H1 (cell line): ENCODE measurements around the gene CXXC5. TPM values are rescaled to one million over a fixed set of nuclear protein-coding genes. Genes with fewer than 3 reads are reported as not detected.

Source experiments
- CTCF ChIA-PET: fragments of 300-600 bp; sonication (Branson Sonifier 250); formaldehyde crosslinking; loops from one replicate; lab custom pipeline; 2021; ENCODE audit not compliant: partially characterized antibody; lab: Charles Lee
- POLR2A ChIA-PET: fragments of 300-600 bp; sonication (Branson Sonifier 250); formaldehyde crosslinking; loops from one replicate; lab custom pipeline; 2021; ENCODE audit warnings: inconsistent platforms; ENCODE audit not compliant: partially characterized antibody; lab: Charles Lee
- DNase-seq, 2 experiments: peaks; one replicate each; pipeline versions ENCODE4 v3.0.0 to v3.0.0-alpha.2; 2010 to 2022; ENCODE audit warnings: low spot score in 2 of 2, low read depth in 1 of 2, mixed read lengths in 1 of 2
- FAIRE-seq: peaks from 2 replicates; lab custom pipeline; 2011; peaks lifted over from hg19 to GRCh38; lab: Jason Lieb, UNC
- H2AFZ ChIP-seq: 2 replicates; pipeline ENCODE4 v1.8.1; 2012; ENCODE audit warnings: low read length, inconsistent platforms
- H2AK5ac ChIP-seq: 2 replicates; pipeline ENCODE4 v1.6.1; 2013; ENCODE audit warnings: low read depth, low read length
- H2BK120ac ChIP-seq: replicated peaks from 2 replicates; pipeline ENCODE3; 2013; ENCODE audit warnings: low read depth, low read length, inconsistent platforms
- H2BK12ac ChIP-seq: 2 replicates; pipeline ENCODE4 v1.6.1; 2013; ENCODE audit warnings: low read depth, low read length
- H2BK15ac ChIP-seq: 2 replicates; pipeline ENCODE4 v1.6.1; 2013; ENCODE audit warnings: low read length
- H2BK20ac ChIP-seq: 2 replicates; pipeline ENCODE4 v1.6.1; 2013; ENCODE audit warnings: low read length
- H2BK5ac ChIP-seq: 2 replicates; pipeline ENCODE4 v1.6.1; 2013; ENCODE audit warnings: low read depth, low read length
- H3K14ac ChIP-seq: 2 replicates; pipeline ENCODE4 v1.6.1; 2013; ENCODE audit warnings: inconsistent platforms; ENCODE audit not compliant: insufficient read length
- H3K18ac ChIP-seq: 2 replicates; pipeline ENCODE4 v1.6.1; 2013; ENCODE audit warnings: low read length; ENCODE audit errors: extremely low read depth
- H3K23ac ChIP-seq: 2 replicates; pipeline ENCODE4 v1.6.1; 2013; ENCODE audit warnings: inconsistent platforms; ENCODE audit not compliant: insufficient read length
- H3K23me2 ChIP-seq: 2 replicates; pipeline ENCODE4 v1.6.1; 2013; ENCODE audit warnings: low read depth, low read length
- H3K27ac ChIP-seq: 2 replicates; pipeline ENCODE4 v1.6.1; 2011; ENCODE audit warnings: low read depth, low read length, inconsistent platforms
- H3K27me3 ChIP-seq, 4 experiments: replicated peaks in 1 of 4; 1 replicate in 1 of 4; 2 replicates in 3 of 4; pipeline versions ENCODE4 v1.6.1 to v1.8.1; 2011 to 2013; ENCODE audit warnings: low read length in 3 of 4, mild to moderate bottlenecking in 3 of 4, inconsistent platforms in 2 of 4, mixed read lengths in 2 of 4, moderate library complexity in 1 of 4; ENCODE audit not compliant: control insufficient read depth in 3 of 4, insufficient read depth in 3 of 4; ENCODE audit errors: extremely low read depth in 1 of 4
- H3K36me3 ChIP-seq, 4 experiments: 2 replicates each; pipeline versions ENCODE4 v1.6.1 to v1.8.1; 2011 to 2013; ENCODE audit warnings: mild to moderate bottlenecking in 4 of 4, low read length in 3 of 4, moderate library complexity in 2 of 4, control low read depth in 1 of 4, inconsistent platforms in 1 of 4; ENCODE audit not compliant: insufficient read depth in 4 of 4, control insufficient read depth in 2 of 4
- H3K4ac ChIP-seq: replicated peaks from 2 replicates; pipeline ENCODE3; 2013; ENCODE audit warnings: low read length, low read depth, mixed read lengths, inconsistent platforms; ENCODE audit not compliant: insufficient read length
- H3K4me1 ChIP-seq, 4 experiments: replicated peaks in 1 of 4; 1 replicate in 1 of 4; 2 replicates in 3 of 4; pipeline versions ENCODE4 v1.6.1 to v1.8.1; 2011 to 2013; ENCODE audit warnings: low read length in 3 of 4, inconsistent platforms in 2 of 4, mixed read lengths in 1 of 4; ENCODE audit not compliant: insufficient read depth in 4 of 4, control insufficient read depth in 3 of 4
- H3K4me2 ChIP-seq, 2 experiments: 2 replicates each; pipeline versions ENCODE4 v1.6.1 to v1.8.1; 2011 to 2013; ENCODE audit warnings: low read depth in 2 of 2, low read length in 2 of 2, control low read depth in 1 of 2, inconsistent platforms in 1 of 2, mild to moderate bottlenecking in 1 of 2; ENCODE audit not compliant: insufficient read depth in 1 of 2
- H3K4me3 ChIP-seq, 4 experiments: fragments of 200-600, 300-600 bp in 1 of 4; sonication (generic), shearing (Covaris generic), sonication (Bioruptor Twin) in 1 of 4; 2 replicates each; pipeline versions ENCODE4 v1.5.1 to v1.8.1; 2011 to 2016; ENCODE audit warnings: low read length in 4 of 4, low read depth in 3 of 4, control low read depth in 2 of 4, inconsistent platforms in 2 of 4, mild to moderate bottlenecking in 2 of 4, mixed read lengths in 1 of 4, moderate library complexity in 1 of 4; ENCODE audit not compliant: insufficient read depth in 2 of 4; ENCODE audit errors: extremely low read depth in 1 of 4
- H3K56ac ChIP-seq: replicated peaks from 2 replicates; pipeline ENCODE3; 2013; ENCODE audit warnings: low read depth, mild to moderate bottlenecking, mixed read lengths, low read length, inconsistent platforms; ENCODE audit not compliant: insufficient read length
- H3K79me1 ChIP-seq: 2 replicates; pipeline ENCODE4 v1.6.1; 2013; ENCODE audit warnings: low read depth, low read length, control low read depth
- H3K79me2 ChIP-seq, 2 experiments: 2 replicates each; pipeline versions ENCODE4 v1.6.1 to v1.8.1; 2012 to 2013; ENCODE audit warnings: low read length in 2 of 2, mild to moderate bottlenecking in 2 of 2, inconsistent platforms in 1 of 2; ENCODE audit not compliant: insufficient read depth in 2 of 2, control insufficient read depth in 1 of 2
- H3K9ac ChIP-seq, 4 experiments: replicated peaks in 1 of 4; 1 replicate in 1 of 4; 2 replicates in 3 of 4; pipeline versions ENCODE4 v1.6.1 to v1.8.1; 2011 to 2013; ENCODE audit warnings: low read depth in 3 of 4, low read length in 3 of 4, control low read depth in 2 of 4, mild to moderate bottlenecking in 2 of 4, moderate library complexity in 2 of 4, inconsistent platforms in 1 of 4; ENCODE audit errors: extremely low read depth in 1 of 4
- H3K9me3 ChIP-seq, 2 experiments: 2 replicates each; pipeline versions ENCODE4 v1.6.1 to v1.8.1; 2012 to 2013; ENCODE audit warnings: mild to moderate bottlenecking in 2 of 2, moderate library complexity in 2 of 2, control low read depth in 1 of 2, inconsistent platforms in 1 of 2, low read depth in 1 of 2, low read length in 1 of 2, mixed read lengths in 1 of 2; ENCODE audit not compliant: insufficient read depth in 2 of 2
- H4K20me1 ChIP-seq, 2 experiments: replicated peaks in 1 of 2; 2 replicates each; pipeline versions ENCODE3 to v1.8.1; 2011 to 2013; ENCODE audit warnings: inconsistent platforms in 2 of 2, low read length in 2 of 2, mild to moderate bottlenecking in 1 of 2; ENCODE audit not compliant: insufficient read depth in 2 of 2, control insufficient read depth in 1 of 2
- H4K5ac ChIP-seq: 2 replicates; pipeline ENCODE4 v1.6.1; 2013; ENCODE audit warnings: low read length, low read depth, mixed read lengths, inconsistent platforms; ENCODE audit not compliant: insufficient read length
- H4K8ac ChIP-seq: 2 replicates; pipeline ENCODE4 v1.8.0; 2013; ENCODE audit warnings: mild to moderate bottlenecking, moderate library complexity, low read length, inconsistent platforms; ENCODE audit not compliant: insufficient read depth; ENCODE audit errors: extremely low read depth
- H4K91ac ChIP-seq: replicated peaks from 2 replicates; pipeline ENCODE3; 2013; ENCODE audit warnings: low read length, mixed read lengths, inconsistent platforms; ENCODE audit not compliant: insufficient read length
- BACH1 ChIP-seq: IDR thresholded peaks from 2 replicates; pipeline ENCODE4 v1.6.1; 2012; ENCODE audit warnings: low read length, improper control_type of control experiment
- CEBPB ChIP-seq: IDR thresholded peaks from 2 replicates; pipeline ENCODE4 v1.6.1; 2012; ENCODE audit warnings: low read depth, low read length
- CTBP2 ChIP-seq: IDR thresholded peaks from 2 replicates; pipeline ENCODE4 v1.7.0; 2011; ENCODE audit warnings: borderline replicate concordance, mild to moderate bottlenecking, moderate library complexity, mixed read lengths, low read length; ENCODE audit not compliant: insufficient read depth, insufficient read length
- KDM4A ChIP-seq: IDR thresholded peaks from one replicate; pipeline ENCODE4 v1.7.1; 2012; ENCODE audit warnings: low read depth, mild to moderate bottlenecking, moderate library complexity, low read length, inconsistent platforms; ENCODE audit not compliant: severe bottlenecking
- KDM5A ChIP-seq: fragments of 200-600 bp; IDR thresholded peaks from 2 replicates; pipeline ENCODE4 v1.7.1; 2012; ENCODE audit warnings: mild to moderate bottlenecking, low read length, inconsistent platforms, mixed read lengths
- TAF1 ChIP-seq: IDR thresholded peaks from 2 replicates; pipeline ENCODE4 v1.6.1; 2011; ENCODE audit warnings: mild to moderate bottlenecking, low read depth, low read length
- TEAD4 ChIP-seq: IDR thresholded peaks from 2 replicates; pipeline ENCODE4 v1.6.1; 2012; ENCODE audit warnings: low read depth, low read length, inconsistent platforms, mixed read lengths
- WGBS, 2 experiments: shearing (Covaris generic) in 1 of 2; methylation state at CpG; one replicate each; pipeline versions ENCODE4 v1.1.6 to v1.1.7; 2013 to 2015; ENCODE audit warnings: low lambda C conversion rate in 2 of 2, mixed read lengths in 2 of 2, inconsistent platforms in 1 of 2, low coverage in 1 of 2, missing lambda C conversion rate in 1 of 2; ENCODE audit not compliant: insufficient replicate concordance in 2 of 2, insufficient coverage in 1 of 2, insufficient read length in 1 of 2; ENCODE audit errors: extremely low coverage in 1 of 2, missing lambda C conversion rate in 1 of 2; 5-methylcytosine and 5-hydroxymethylcytosine counted together
- polyA plus RNA-seq, 7 experiments: library from polyadenylated mRNA; depleted of rRNA in 3 of 7; stranded (reverse) in 5 of 7; unstranded in 2 of 7; fragments of >200 nt in 5 of 7; fragments of 200-250 nt in 2 of 7; gene quantifications; 1 replicate in 5 of 7; 2 replicates in 1 of 7; 4 replicates in 1 of 7; pipeline versions ENCODE4 v1.2.1 to v1.2.3, GENCODE V29; 2011 to 2013; ENCODE audit warnings: missing spikeins in 2 of 7, mixed read lengths in 2 of 7
- total RNA-seq: library from RNA; stranded (reverse); fragmentation: NEBNext Ultra II Directional; extraction: Animal tissue kit (Norgen Biotek cat#: 25700); gene quantifications from 2 replicates; pipeline ENCODE4 v1.2.1, GENCODE V29; 2021
- TF ChIP-seq, protein P1 (sequence below): IDR thresholded peaks from 2 replicates; pipeline ENCODE4 v1.6.1; 2011; ENCODE audit warnings: low read length, improper control_type of control experiment
- TF ChIP-seq, protein P2 (sequence below): IDR thresholded peaks from 2 replicates; pipeline ENCODE4 v1.6.1; 2011; ENCODE audit warnings: low read depth, mild to moderate bottlenecking, low read length; ENCODE audit not compliant: insufficient read depth

The CXXC5 gene
- total and polyA plus RNA-seq, 2 of the 8 experiments (the other 6 are each of a cell fraction or from before 2014, with no cell fraction given), result 61.4 to 74.0 TPM

GRCh38 chr5:139682016-139682975, 34.1 kb downstream of the CXXC5 start:
- Histone ChIP-seq H3K4me2 (no peak overlapping the region; a peak in 1 of 4 replicates), H3K9ac (no peak overlapping the region), H2BK15ac (no peak overlapping the region; the same call in 1 of the 2 replicates), H2BK12ac (0 out of 2 replicates have a peak overlapping the region, but pooled peaks have one; percentile 7), H3K18ac (no peak overlapping the region; the same call in 1 of the 2 replicates), H3K23ac (no peak overlapping the region), H3K9me3 (no peaks in the 10 kb centered on the region), H4K8ac (peak overlapping the region; percentile 28), H3K56ac (no peak overlapping the region), H3K79me1 (peaks cover 20% of the 10 kb centered on the region), H2AK5ac (peak overlapping the region; percentile 91; the same call in 1 of the 2 replicates), H3K79me2 (peaks cover 0 to 17% of the 10 kb centered on the region in 2 experiments; a peak in 2 of 4 replicates), H3K14ac (no peak overlapping the region), H3K27ac (no peak overlapping the region), H3K4me1 (peaks cover 23 to 58% (median 48%) of the 10 kb centered on the region in 4 experiments), H2BK5ac (0 out of 2 replicates have a peak overlapping the region, but pooled peaks have one; percentile 52), H3K4me3 (no peak overlapping the region), H4K5ac (no peak overlapping the region), H2AFZ (no peak overlapping the region), H3K36me3 (peaks cover 2 to 14% (median 10%) of the 10 kb centered on the region in 4 experiments; a peak in 5 of 8 replicates), H2BK20ac (0 out of 2 replicates have a peak overlapping the region, but pooled peaks have one; percentile 61), H3K27me3 (no peaks in the 10 kb centered on the region), H4K91ac (peak overlapping the region; percentile 83), H3K4ac (no peak overlapping the region), H2BK120ac (no peak overlapping the region), H3K23me2 (no peaks in the 10 kb centered on the region), H4K20me1 (peaks cover 30 to 49% of the 10 kb centered on the region in 2 experiments)
- FAIRE-seq (no peak), DNase-seq (no peak)
- WGBS, 2 experiments, result 91% methylated on average over 28 of the region's 29 CpGs; no CpG with 5 or more reads in 1 of the 2 experiments
- ChIA-PET CTCF (interaction anchor here (0.5 to 5.5 kb wide), 14 partner anchors 8 to 595 kb away, joined by 3 to 38 read pairs (median 3); no protein-coding TSS in a partner anchor), POLR2A (interaction anchor here (1.1 to 5.2 kb wide), 7 partner anchors 11 to 34 kb away, joined by 3 to 20 read pairs (median 5); partner anchors contain the start of gene CXXC5)
- TF ChIP-seq CEBPB (no peak), KDM5A (no peak), CTBP2 (no peak), TAF1 (no peak), KDM4A (no peak), TEAD4 (no peak), BACH1 (no peak)
- TF ChIP-seq, protein P1, sequence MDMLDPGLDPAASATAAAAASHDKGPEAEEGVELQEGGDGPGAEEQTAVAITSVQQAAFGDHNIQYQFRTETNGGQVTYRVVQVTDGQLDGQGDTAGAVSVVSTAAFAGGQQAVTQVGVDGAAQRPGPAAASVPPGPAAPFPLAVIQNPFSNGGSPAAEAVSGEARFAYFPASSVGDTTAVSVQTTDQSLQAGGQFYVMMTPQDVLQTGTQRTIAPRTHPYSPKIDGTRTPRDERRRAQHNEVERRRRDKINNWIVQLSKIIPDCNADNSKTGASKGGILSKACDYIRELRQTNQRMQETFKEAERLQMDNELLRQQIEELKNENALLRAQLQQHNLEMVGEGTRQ, result no peak
- TF ChIP-seq, protein P2, sequence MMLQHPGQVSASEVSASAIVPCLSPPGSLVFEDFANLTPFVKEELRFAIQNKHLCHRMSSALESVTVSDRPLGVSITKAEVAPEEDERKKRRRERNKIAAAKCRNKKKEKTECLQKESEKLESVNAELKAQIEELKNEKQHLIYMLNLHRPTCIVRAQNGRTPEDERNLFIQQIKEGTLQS, result no peak
